Measurements from ENCODE around the gene KLHL26.

DNA sequence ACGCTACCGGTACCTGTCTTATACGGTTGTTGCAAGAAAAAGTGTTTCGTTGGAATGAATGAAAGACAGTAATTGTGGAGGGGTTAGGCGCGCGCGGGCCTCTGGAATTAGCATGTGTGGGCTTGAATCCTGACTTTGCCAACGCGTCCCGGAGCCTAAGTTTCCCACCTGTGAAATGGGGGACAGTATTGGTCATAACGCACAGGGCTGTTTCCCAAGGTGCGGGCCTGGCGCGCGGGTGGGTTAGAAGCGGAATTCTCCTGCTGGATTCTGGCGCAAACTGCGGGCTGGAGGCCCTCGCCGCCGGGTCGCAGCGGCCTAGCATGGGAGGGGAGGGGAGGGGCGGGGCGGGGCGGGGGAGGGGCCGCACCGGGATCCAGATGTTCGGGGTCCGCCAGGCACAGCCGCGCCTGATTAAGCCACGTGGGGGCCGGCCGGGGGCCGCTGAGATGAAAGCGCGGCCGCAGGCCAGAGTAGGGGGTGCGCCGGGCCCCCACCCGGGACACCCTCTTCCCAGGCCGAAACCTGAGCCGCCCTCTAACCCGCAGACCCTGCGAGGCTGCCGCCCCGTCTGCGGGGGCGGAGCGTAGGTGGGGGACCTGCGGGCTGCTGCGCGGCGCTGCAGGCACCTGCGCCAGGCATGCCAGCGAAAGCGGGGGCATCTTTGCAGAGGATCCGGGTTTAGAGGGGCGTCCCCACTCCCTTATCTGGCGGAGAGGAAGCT, 25.3 kb upstream of the KLHL26 start:
- TF ChIP-seq EZH2 (optimal IDR thresholded peaks at IDR 0.05; ENCODE audit: low read depth, low read length) (no peak), CTCF (IDR thresholded peaks at IDR 0.05; ENCODE audit: low read length) (no peak), EZH2phosphoT487 (IDR thresholded peaks at IDR 0.05; ENCODE audit: low read length) (no peak)

Measured in MM.1S (cell line).